Measurements from ENCODE around the gene ZYX. TPM values are rescaled to one million over a fixed set of nuclear protein-coding genes. Genes with fewer than 3 reads are reported as not detected.
A peak's percentile ranks its signal among the peaks of the same experiment; 100 is the strongest.

Gene ZYX
- total RNA-seq, 1 experiment from 2014 or later = 237 TPM

GRCh38 chr7:143381427-143382125, 431 bp downstream of the ZYX start:
- H2AFZ ChIP-seq (ENCODE audit: low read length) = no peak overlapping the region
- Mint-ChIP-seq H3K4me3 (peak overlapping the region in 1 of 2 experiments; percentile 76; a peak in 4 of 5 replicates), H3K36me3 (ENCODE audit: insufficient read depth in 1 of 3, low read depth in 3 of 3) (peaks cover 5 to 9% (median 7%) of the 10 kb centered on the region in 3 experiments; a peak in 4 of 7 replicates), H3K27me3 (ENCODE audit: low read depth) (no peaks in the 10 kb centered on the region), H3K27ac (no peak overlapping the region), H3K4me1 (peaks cover 21 to 23% of the 10 kb centered on the region in 2 experiments), H3K9me3 (no peaks in the 10 kb centered on the region)
- H3K27ac ChIP-seq (ENCODE audit: insufficient read length, low read depth, low read length) = no peak overlapping the region
- peaks cover 2% of the 10 kb centered on the region for H4K20me1 ChIP-seq (ENCODE audit: control insufficient read depth, insufficient read depth, insufficient read length)
- H3T11ph ChIP-seq (ENCODE audit: low read length) = no peak overlapping the region
- H3K4me1 ChIP-seq (ENCODE audit: insufficient read depth, low read length) = peaks cover 5% of the 10 kb centered on the region; the same call in 1 of the 2 replicates
- peaks cover 5% of the 10 kb centered on the region for H3K79me1 ChIP-seq (ENCODE audit: insufficient read depth, low read depth, low read length, poor library complexity, severe bottlenecking)
- no CpG with 5 or more reads among the region's 64 CpGs for WGBS (ENCODE audit: extremely low coverage, insufficient read length, low lambda C conversion rate)
- H2BK20ac ChIP-seq (ENCODE audit: low read depth, low read length, poor library complexity, severe bottlenecking) = no peak overlapping the region
- H3K9me3 ChIP-seq (ENCODE audit: control insufficient read depth, low read depth, low read length) = no peaks in the 10 kb centered on the region
- no peak overlapping the region for H2BK5ac ChIP-seq (ENCODE audit: insufficient read length, low read length)
- H2AK5ac ChIP-seq (ENCODE audit: insufficient read length, low read length) = no peak overlapping the region
- H3K4ac ChIP-seq (ENCODE audit: low read depth, low read length) = no peak overlapping the region
- no peak overlapping the region for H4K91ac ChIP-seq (ENCODE audit: insufficient read length, low read depth, low read length)
- peaks cover 17% of the 10 kb centered on the region; the same call in 1 of the 2 replicates for H3K79me2 ChIP-seq (ENCODE audit: insufficient read depth, low read length)
- H2BK15ac ChIP-seq (ENCODE audit: low read depth, low read length) = no peak overlapping the region
- H4K8ac ChIP-seq (replicated peaks; ENCODE audit: insufficient read length, low read depth, low read length) = no peak overlapping the region
- H2BK12ac ChIP-seq (ENCODE audit: insufficient read length, low read depth, low read length) = no peak overlapping the region
- H2BK120ac ChIP-seq (ENCODE audit: low read depth, low read length, poor library complexity, severe bottlenecking) = no peak overlapping the region
- H4K5ac ChIP-seq (ENCODE audit: insufficient read length, low read depth, low read length) = no peak overlapping the region
- H3K23ac ChIP-seq (ENCODE audit: insufficient read length, low read depth, low read length) = no peak overlapping the region
- peaks cover 14% of the 10 kb centered on the region for H3K23me2 ChIP-seq (ENCODE audit: insufficient read length, low read depth, low read length, poor library complexity, severe bottlenecking)
- DNase-seq = peak; percentile 28
- H3K4me2 ChIP-seq (ENCODE audit: insufficient read depth, insufficient read length, low read length) = peak overlapping the region; percentile 59
- peak overlapping the region; percentile 79 for H3K9ac ChIP-seq (ENCODE audit: extremely low read depth, insufficient read length, low read length)
- H3K14ac ChIP-seq (ENCODE audit: insufficient read depth, low read length) = peak overlapping the region; percentile 88
- TF ChIP-seq CTCF (conservative IDR thresholded peaks at IDR 0.05) = no peak
- H3K56ac ChIP-seq (ENCODE audit: insufficient read length, low read depth, low read length) = no peak overlapping the region
- peak overlapping the region; percentile 85 for H3K18ac ChIP-seq (ENCODE audit: insufficient read length, low read depth, low read length)
- 0 out of 2 replicates have a peak, but pooled peaks cover 2% of the 10 kb centered on the region for H3K27me3 ChIP-seq (ENCODE audit: insufficient read depth, low read length)
